Smooth muscle cell (in vitro differentiated cells): ENCODE measurements around the gene RABGGTA. TPM values are rescaled to one million over a fixed set of nuclear protein-coding genes. Genes with fewer than 3 reads are reported as not detected.

Experiments used
- DNase-seq: peaks from one replicate; lab custom pipeline; 2025; ENCODE audit not compliant: unreplicated experiment; lab: John Stamatoyannopoulos, UW
- H2AFZ ChIP-seq: fragments of 200-600 bp; sonication (generic); 2 replicates; pipeline ENCODE4 v1.6.0; 2016; ENCODE audit warnings: antibody characterized with exemption, low read depth, mild to moderate bottlenecking
- H3F3A ChIP-seq: fragments of 200-600 bp; sonication (generic); 2 replicates; pipeline ENCODE4 v1.6.0; 2017; ENCODE audit warnings: antibody characterized with exemption, low read depth
- H3K27ac ChIP-seq: fragments of 200-600 bp; sonication (generic); 2 replicates; pipeline ENCODE4 v1.5.1; 2016; ENCODE audit warnings: low read depth, mild to moderate bottlenecking
- H3K27me3 ChIP-seq: fragments of 200-600 bp; sonication (generic); 2 replicates; pipeline ENCODE4 v1.6.1; 2016; ENCODE audit warnings: low read depth, mild to moderate bottlenecking
- H3K36me3 ChIP-seq: fragments of 200-600 bp; sonication (generic); 2 replicates; pipeline ENCODE4 v1.5.1; 2016; ENCODE audit warnings: low read depth
- H3K4me1 ChIP-seq: fragments of 200-600 bp; sonication (generic); 2 replicates; pipeline ENCODE4 v1.5.1; 2016; ENCODE audit warnings: low read depth
- H3K4me2 ChIP-seq: fragments of 200-600 bp; sonication (generic); 2 replicates; pipeline ENCODE4 v1.6.0; 2016; ENCODE audit warnings: mild to moderate bottlenecking
- H3K4me3 ChIP-seq: fragments of 200-600 bp; sonication (generic); 2 replicates; pipeline ENCODE4 v1.5.1; 2016; ENCODE audit warnings: mild to moderate bottlenecking
- H3K79me2 ChIP-seq: fragments of 200-600 bp; sonication (generic); 2 replicates; pipeline ENCODE4 v1.6.0; 2016; ENCODE audit warnings: low read depth, mild to moderate bottlenecking
- H3K9ac ChIP-seq: fragments of 200-600 bp; sonication (generic); 2 replicates; pipeline ENCODE4 v1.6.0; 2016; ENCODE audit warnings: low read depth
- H3K9me3 ChIP-seq: fragments of 200-600 bp; sonication (generic); replicated peaks from 2 replicates; pipeline ENCODE4 v1.5.1; 2016; ENCODE audit warnings: low read depth
- H4K20me1 ChIP-seq: fragments of 200-600 bp; sonication (generic); 2 replicates; pipeline ENCODE4 v1.6.0; 2016; ENCODE audit warnings: low read depth
- CTCF ChIP-seq: fragments of 200-600 bp; sonication (generic); IDR thresholded peaks from 2 replicates; pipeline ENCODE4 v1.5.1; 2017; ENCODE audit warnings: borderline replicate concordance, mild to moderate bottlenecking, antibody characterized with exemption; ENCODE audit not compliant: insufficient read depth, poor library complexity, severe bottlenecking
- WGBS: methylation state at CpG from one replicate; pipeline ENCODE4 v1.1.7; 2016; ENCODE audit warnings: low lambda C conversion rate; 5-methylcytosine and 5-hydroxymethylcytosine counted together
- polyA plus RNA-seq: library from polyadenylated mRNA; unstranded; fragments of >200 nt; fragmentation: Nextera tagmentation; extraction: Ambion mirVana; gene quantifications from 2 replicates; pipeline ENCODE4 v1.2.1, GENCODE V29; 2016
- total RNA-seq: library from RNA; depleted of rRNA; stranded (reverse); fragments of >200 nt; gene quantifications from 2 replicates; pipeline ENCODE4 v1.2.3, GENCODE V29; 2014

RABGGTA gene
- total and polyA plus RNA-seq, 2 experiments from 2014 or later, result 18.5 to 33.4 TPM

DNA sequence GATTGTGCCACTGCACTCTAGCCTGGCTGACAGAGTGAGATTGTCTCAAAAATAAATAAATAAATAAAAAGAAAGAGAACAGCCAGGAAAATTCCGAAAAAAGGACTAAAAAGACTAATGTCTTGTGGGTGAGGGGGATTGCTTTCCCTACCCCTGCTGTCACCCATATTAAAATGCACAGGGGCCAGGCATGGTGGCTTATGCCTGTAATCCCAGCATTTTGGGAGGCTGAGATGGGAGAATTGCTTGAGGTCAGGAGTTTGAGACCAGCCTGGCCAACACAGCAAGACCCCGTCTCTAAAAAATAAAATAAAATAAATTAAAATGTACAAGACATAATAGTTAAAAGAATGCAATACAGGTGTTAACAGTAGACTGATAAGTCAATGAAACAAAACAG, 22.1 kb upstream of the RABGGTA start:
- Histone ChIP-seq H3K9me3 (no peaks in the 10 kb centered on the region), H4K20me1 (no peaks in the 10 kb centered on the region), H2AFZ (no peak overlapping the region), H3F3A (peaks cover 7% of the 10 kb centered on the region), H3K4me3 (no peak overlapping the region), H3K79me2 (peaks cover 1% of the 10 kb centered on the region), H3K27ac (no peak overlapping the region), H3K9ac (no peak overlapping the region), H3K4me2 (no peak overlapping the region), H3K27me3 (no peaks in the 10 kb centered on the region), H3K4me1 (peaks cover 3% of the 10 kb centered on the region), H3K36me3 (no peaks in the 10 kb centered on the region)
- DNase-seq, result no peak
- no peak for TF ChIP-seq CTCF
- WGBS, result 94% methylated on average over 2 of the region's 2 CpGs

DNA sequence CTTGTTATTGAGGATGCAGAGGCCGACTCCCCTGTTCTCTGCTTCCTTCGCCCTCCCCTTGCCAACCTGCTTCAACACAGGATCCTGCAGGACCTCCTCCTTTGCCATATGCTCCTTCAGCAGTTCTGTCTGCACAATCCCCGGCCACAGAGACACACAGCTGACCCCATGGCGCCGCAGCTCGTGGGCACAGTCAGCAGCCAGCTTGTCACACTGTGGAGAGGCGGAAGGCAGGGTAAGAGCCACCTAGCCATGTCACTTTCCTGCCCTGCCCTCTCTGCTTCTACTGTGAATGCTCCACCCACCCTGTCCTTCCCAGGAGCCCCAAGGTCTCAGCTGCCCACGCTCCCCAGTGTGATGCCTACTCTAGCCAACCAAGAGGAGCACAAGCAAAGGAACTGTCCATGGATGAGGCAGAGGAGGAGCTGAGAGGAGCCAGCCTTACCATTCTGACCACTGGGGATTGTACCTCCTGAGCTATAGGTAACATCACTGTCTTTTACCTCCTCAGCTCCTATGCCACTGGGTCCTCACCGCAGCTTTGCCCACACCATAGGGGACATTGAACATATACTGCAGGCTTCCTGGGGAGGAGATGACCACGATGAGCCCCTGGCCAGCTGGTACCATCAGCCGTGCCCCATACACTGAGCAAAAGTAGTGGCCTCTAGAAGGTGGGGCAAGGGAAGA, 20.9 kb upstream of the RABGGTA start:
- no peaks in the 10 kb centered on the region for H3K36me3 ChIP-seq
- TF ChIP-seq CTCF, result no peak
- no peaks in the 10 kb centered on the region for H3K79me2 ChIP-seq
- no peak overlapping the region for H3K4me2 ChIP-seq
- H2AFZ ChIP-seq, result no peak overlapping the region
- no peaks in the 10 kb centered on the region for H3K27me3 ChIP-seq
- peaks cover 3% of the 10 kb centered on the region for H3F3A ChIP-seq
- DNase-seq, result no peak
- H3K9me3 ChIP-seq, result no peaks in the 10 kb centered on the region
- no peak overlapping the region for H3K4me3 ChIP-seq
- H3K9ac ChIP-seq, result no peak overlapping the region
- H3K27ac ChIP-seq, result no peak overlapping the region
- peaks cover 2% of the 10 kb centered on the region for H3K4me1 ChIP-seq
- over 99% methylated on average over 11 of the region's 11 CpGs for WGBS
- H4K20me1 ChIP-seq, result no peaks in the 10 kb centered on the region

DNA sequence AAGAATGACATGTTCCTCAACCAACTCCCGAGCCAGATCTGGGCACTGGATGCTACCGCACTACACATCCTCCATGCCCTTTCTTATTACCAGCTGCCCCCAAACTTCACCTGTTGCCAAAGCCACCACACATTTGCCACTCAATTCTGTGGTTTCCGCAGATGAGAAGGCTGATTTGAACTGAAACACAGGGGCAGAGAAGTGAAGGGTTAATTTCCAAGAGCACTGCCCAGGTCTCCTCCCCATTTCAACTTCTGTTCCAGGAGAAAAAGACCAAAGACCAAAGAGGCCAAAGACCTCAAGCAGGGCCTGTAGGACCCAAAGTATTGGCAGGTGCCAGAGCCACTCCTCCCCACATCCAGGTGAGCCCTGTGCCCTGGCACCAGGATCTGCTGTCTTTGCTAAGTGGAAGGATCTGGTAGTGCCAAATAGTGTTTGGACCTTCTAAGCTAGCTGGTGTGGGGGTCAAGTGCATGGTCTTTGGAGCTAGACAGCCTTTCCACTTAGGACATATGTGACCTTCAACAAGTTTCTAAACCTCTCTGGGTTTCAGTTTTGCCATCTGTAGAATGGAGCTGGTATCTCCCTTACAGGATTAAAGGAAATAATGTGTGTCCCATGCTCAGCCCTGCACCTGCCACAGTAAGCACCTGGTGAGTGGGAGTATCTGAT, 20.2 kb upstream of the RABGGTA start:
- TF ChIP-seq CTCF, result no peak
- Histone ChIP-seq H4K20me1 (no peaks in the 10 kb centered on the region), H3K27ac (no peak overlapping the region), H3K27me3 (no peaks in the 10 kb centered on the region), H3K4me2 (no peak overlapping the region), H3K4me1 (peaks cover 1% of the 10 kb centered on the region), H3K9me3 (no peaks in the 10 kb centered on the region), H2AFZ (no peak overlapping the region), H3K36me3 (no peaks in the 10 kb centered on the region), H3K79me2 (no peaks in the 10 kb centered on the region), H3K4me3 (no peak overlapping the region), H3F3A (no peaks in the 10 kb centered on the region), H3K9ac (no peak overlapping the region)
- WGBS, result 78% methylated on average over 3 of the region's 3 CpGs
- no peak for DNase-seq
